Vagina (tissue), 2 donors: Measurements from ENCODE around the gene JSRP1.

Source experiments
- CTCF ChIP-seq, 3 experiments: fragments of 450-650 bp in 2 of 3; fragments of 200-600 bp in 1 of 3; sonication (generic) in 1 of 3; IDR thresholded peaks; one replicate each; pipeline ENCODE4 v1.5.1; 2017 to 2019; ENCODE audit warnings: antibody characterized with exemption in 3 of 3, mild to moderate bottlenecking in 2 of 3, moderate library complexity in 2 of 3
- POLR2A ChIP-seq, 2 donors: fragments of 450-650 bp; IDR thresholded peaks; one replicate each; pipeline ENCODE4 v1.6.1; 2017; ENCODE audit warnings: antibody characterized with exemption in 2 of 2, mild to moderate bottlenecking in 2 of 2, moderate library complexity in 2 of 2

DNA sequence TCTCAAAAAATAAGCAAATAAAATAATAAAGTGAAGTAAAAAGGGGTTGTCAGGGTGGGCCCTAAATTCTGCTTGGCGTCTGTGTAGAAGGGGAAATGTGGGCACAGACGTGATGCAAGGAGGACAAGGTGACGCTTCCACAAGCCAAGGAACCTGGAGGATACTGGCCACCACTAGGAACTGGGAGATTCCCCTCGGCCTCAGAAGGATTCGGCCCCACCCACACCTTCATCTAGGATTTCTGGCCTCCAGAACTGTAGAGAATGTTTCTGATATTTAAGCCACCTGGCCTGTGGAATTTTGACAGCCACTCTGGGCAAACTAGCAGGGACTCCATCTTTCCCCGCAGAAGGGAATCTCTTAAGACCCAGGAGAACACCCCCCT, 21.2 kb downstream of the JSRP1 start:
- no peak for TF ChIP-seq CTCF (IDR thresholded peaks at IDR 0.05)
- TF ChIP-seq POLR2A (IDR thresholded peaks at IDR 0.05), result no peak
